T47D (cell line): ENCODE results near the gene HGD.
"Not testable (repeated sequence)": the region's sequence is repeated elsewhere in the genome, so short reads cannot be mapped to it uniquely, and the experiment has no call there.

ENCODE experiments used
- DNase-seq, 2 experiments: peaks; one replicate each; pipeline versions ENCODE4 v3.0.0 to v3.0.0-alpha.2; 2011 to 2012; ENCODE audit warnings: low read depth in 1 of 2, low spot score in 1 of 2
- JUND ChIP-seq: IDR thresholded peaks from 2 replicates; pipeline ENCODE4 v1.6.1; 2012; ENCODE audit warnings: low read depth
- in situ Hi-C: cut with HindIII; loops from 2 replicates; pipeline ENCODE4 v1.10.0; 2016; ENCODE audit warnings: low sequenced_read_pairs, low pct_unique_long_range_greater_than_20kb

The HGD gene

DNA sequence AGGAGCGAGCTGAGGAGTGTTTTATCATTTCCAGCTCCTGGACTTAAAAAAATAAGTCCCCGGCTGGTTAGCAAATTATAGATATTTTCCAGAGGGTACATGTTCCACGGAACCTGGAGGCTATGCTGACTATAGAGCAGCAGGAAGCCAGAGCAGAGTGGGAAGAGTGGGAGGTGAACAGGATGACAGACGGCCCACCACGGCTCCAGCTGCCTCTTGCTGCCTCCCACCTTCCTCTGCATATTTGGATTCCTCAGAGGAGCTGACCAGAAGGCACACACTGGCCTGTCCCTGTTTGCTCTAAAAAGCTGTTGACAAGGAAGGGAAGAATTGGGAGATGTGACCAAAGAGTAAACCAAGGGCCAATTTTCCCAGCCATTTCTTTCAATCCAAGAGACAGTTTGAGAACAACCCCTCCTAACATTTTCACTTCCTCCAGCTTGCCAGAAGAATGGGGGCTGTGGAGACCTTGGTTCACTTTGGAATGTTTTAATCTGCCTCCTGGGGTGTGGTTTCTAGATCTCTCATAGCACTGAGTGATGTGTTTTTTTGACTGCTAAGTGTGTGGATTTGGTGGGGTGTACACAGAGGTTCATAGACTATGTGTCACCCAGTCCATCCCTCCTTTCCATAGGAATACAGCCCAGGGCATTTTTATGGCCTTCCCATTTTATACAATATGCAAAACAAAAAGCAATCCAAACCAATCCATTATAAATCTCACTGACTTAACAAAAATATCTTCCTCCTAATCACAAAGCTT is 36.8 kb downstream of the HGD start:
- no peak for TF ChIP-seq JUND
- in situ Hi-C loops = no loop called here
- no peak for DNase-seq

- TF ChIP-seq JUND = no peak
- in situ Hi-C loops = no loop called here
- DNase-seq = no peak
These were observed 39.6 kb downstream of the HGD start for GRCh38 chr3:120642368-120642948.

GRCh38 chr3:120641696-120642246 is 40.3 kb downstream of the HGD start:
- in situ Hi-C loops = no loop called here
- DNase-seq = no peak
- no peak for TF ChIP-seq JUND

GRCh38 chr3:120640231-120640630 is 41.8 kb downstream of the HGD start:
- DNase-seq = no peak
- in situ Hi-C loops = no loop called here
- no peak for TF ChIP-seq JUND

DNA sequence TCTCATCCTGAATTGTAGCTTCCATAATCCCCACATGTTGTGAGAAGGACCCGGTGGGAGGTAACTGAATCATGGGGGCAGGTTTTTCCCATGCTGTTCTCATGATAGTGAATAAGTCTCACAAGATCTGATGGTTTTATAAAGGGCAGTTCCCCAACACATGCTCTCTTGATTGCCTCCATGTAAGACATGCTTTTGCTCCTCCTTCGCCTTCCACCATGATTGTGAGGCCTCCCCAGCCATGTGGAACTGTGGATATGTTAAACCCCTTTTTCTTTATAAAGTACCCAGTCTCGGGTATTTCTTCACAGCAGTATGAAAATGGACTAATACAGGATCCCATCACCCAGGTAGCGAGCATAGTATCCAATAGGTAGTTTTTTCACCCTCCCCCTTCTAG is 43.2 kb downstream of the HGD start:
- in situ Hi-C loops, DNase-seq: not testable (repeated sequence)

GRCh38 chr3:120637851-120638559 is 44.0 kb downstream of the HGD start:
- DNase-seq = no peak
- no peak for TF ChIP-seq JUND
- in situ Hi-C loops = no loop called here

DNA sequence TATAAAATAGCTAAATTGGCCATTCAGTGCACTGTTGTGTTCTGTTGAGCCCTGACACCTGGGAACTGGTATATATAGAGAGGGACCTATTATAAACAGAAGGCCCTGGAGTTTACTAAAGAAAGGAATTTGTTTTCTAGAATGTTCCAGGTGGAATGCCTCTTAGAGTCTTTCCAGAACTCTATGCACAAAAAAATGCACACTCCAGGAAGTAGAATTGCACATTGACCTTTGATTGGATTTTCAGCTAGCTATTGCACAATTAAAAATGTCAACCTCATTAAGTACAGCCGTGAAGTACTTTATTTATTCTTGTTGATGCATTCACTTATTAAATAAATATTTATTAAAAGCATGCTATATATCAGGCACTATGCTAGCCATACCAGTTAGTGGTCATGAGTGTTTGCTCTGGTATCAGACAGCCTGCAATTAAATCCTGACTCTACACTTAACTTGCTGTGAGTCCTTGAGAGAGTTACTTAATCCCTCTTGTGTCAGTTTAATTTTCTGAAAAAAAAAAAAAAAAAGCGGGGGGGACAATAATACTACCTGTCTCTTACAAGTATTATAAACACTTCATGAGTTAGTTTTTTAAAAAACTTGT is 45.1 kb downstream of the HGD start:
- DNase-seq = no peak
- in situ Hi-C loops = no loop called here
- TF ChIP-seq JUND = no peak

GRCh38 chr3:120634539-120634938 is 47.5 kb downstream of the HGD start:
- TF ChIP-seq JUND = no peak
- no peak for DNase-seq
- in situ Hi-C loops = no loop called here

- DNase-seq = no peak
- in situ Hi-C loops = no loop called here
- no peak for TF ChIP-seq JUND
These were observed 56.9 kb downstream of the HGD start for GRCh38 chr3:120625159-120625586.

DNA sequence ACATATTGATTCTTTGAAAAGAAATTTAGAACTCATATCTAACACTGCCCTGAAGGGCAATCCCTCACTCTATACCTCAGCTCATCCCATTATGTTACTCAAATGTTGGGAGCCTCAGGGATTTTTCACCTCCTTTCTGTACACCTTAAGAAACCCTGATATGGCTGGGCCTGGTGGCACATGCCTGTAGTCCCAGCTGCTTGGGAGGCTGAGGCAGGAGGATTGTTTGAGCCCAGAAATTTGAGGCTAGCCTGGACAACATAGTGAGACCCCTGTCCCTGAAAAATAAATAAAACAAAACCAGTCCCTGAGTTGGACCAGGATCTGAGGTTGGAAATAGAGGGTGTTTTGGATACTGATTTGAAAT is 58.3 kb downstream of the HGD start:
- TF ChIP-seq JUND = no peak
- in situ Hi-C loops = no loop called here
- DNase-seq = no peak

DNA sequence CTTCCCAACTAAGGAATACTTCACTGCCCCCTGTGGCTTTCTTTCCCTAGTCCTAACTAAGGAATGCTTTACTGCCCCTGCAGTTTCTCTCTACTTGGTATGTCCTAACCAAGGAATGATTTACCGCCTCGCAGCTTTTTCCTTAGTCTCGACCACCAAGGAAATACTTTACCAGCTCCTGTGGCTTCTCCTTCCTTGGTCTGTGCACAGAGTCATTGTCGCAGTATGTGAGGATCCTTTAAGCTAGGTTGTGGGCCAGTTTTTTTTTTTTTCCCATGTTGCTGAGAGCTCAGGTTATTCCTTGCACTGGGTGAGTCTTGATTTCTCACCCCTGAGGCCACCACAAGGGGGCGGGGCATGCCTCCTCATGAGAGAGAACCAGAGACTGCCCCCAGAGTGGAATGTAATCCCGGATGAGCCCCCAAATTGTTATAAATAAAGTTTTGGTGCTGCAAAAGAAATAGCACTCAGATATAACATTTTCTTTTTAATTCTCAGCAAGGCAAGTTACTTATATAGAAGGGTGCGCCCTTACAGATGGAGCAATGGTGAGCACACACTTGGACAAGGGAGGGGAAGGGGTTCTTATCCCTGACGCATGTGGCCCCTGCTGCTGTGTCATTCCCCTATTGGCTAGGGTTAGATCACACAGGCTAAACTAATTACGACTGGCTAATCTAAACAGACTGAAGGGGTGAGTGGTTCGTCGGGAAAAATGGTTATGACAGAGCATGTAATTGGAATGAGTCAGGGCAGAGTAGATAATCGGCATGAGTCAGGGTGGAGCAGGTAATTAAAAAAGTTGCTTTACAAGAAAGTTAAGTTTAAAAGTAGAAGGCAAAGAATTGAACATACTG is 58.9 kb downstream of the HGD start:
- DNase-seq = peak in 1 of 2 experiments; percentile 49
- TF ChIP-seq JUND = no peak
- in situ Hi-C loops = no loop called here

DNA sequence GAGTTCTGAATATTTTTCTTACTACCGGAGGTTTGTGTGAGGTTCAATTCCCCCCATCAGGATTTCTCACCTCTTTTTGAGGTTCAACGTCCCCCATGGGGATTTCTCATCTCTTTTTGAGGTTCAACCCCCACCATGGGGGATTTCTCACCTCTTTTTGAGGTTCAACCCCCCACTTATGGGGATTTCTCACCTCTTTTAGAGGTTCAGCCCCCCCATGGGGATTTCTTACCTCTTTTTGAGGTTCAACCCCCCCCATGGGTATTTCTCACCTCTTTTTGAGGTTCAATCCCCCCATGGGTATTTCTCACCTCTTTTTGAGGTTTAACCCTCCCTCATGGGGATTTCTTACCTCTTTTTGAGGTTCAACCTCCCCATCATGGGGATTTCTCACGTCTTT is 59.6 kb downstream of the HGD start:
- in situ Hi-C loops = no loop called here
- no peak for TF ChIP-seq JUND
- no peak for DNase-seq

GRCh38 chr3:120616745-120617144 is 65.3 kb downstream of the HGD start:
- in situ Hi-C loops, DNase-seq: not testable (repeated sequence)
